GM12878 (cell line): ENCODE data around the gene PRRT3. TPM values are rescaled to one million over a fixed set of nuclear protein-coding genes. Genes with fewer than 3 reads are reported as not detected.
A peak's percentile ranks its signal among the peaks of the same experiment; 100 is the strongest.

ENCODE experiments used
- BCL11A ChIP-seq: IDR thresholded peaks from 2 replicates; pipeline ENCODE4 v1.6.1; 2011; ENCODE audit warnings: low read depth, low read length
- CHD4 ChIP-seq: fragments of 200-600 bp; sonication (generic); IDR thresholded peaks from 2 replicates; pipeline ENCODE4 v1.6.1; 2016; ENCODE audit warnings: mild to moderate bottlenecking
- EGR1 ChIP-seq, 2 experiments: IDR thresholded peaks; 1 replicate in 1 of 2; 2 replicates in 1 of 2; pipeline ENCODE4 v1.6.1; 2011 to 2012; ENCODE audit warnings: low read depth in 2 of 2, low read length in 2 of 2, borderline replicate concordance in 1 of 2, mild to moderate bottlenecking in 1 of 2, moderate library complexity in 1 of 2
- HCFC1 ChIP-seq: fragments of 150-350 bp; IDR thresholded peaks from 2 replicates; pipeline ENCODE4 v1.6.1; 2014; ENCODE audit warnings: low read length
- IKZF2 ChIP-seq, 2 experiments: fragments of 450-650 bp; IDR thresholded peaks; 2 replicates each; pipeline ENCODE4 v1.6.1; 2017; ENCODE audit warnings: mild to moderate bottlenecking in 2 of 2, moderate library complexity in 2 of 2
- IRF4 ChIP-seq: IDR thresholded peaks from 2 replicates; pipeline ENCODE4 v1.6.1; 2011; ENCODE audit warnings: low read depth, low read length
- MTA2 ChIP-seq: fragments of 450-650 bp; IDR thresholded peaks from 2 replicates; pipeline ENCODE4 v1.6.1; 2016; ENCODE audit warnings: low read depth, mild to moderate bottlenecking, moderate library complexity
- NR2C1 ChIP-seq: fragments of 450-650 bp; IDR thresholded peaks from 2 replicates; pipeline ENCODE4 v1.6.1; 2017; ENCODE audit warnings: antibody characterized with exemption, mild to moderate bottlenecking, moderate library complexity
- RELA ChIP-seq: fragments of 450-650 bp; IDR thresholded peaks from 2 replicates; pipeline ENCODE4 v1.8.0; 2014; ENCODE audit warnings: borderline replicate concordance; ENCODE audit not compliant: partially characterized antibody
- RELB ChIP-seq: fragments of 450-650 bp; IDR thresholded peaks from 2 replicates; pipeline ENCODE4 v1.6.1; 2017; ENCODE audit warnings: low read depth, mild to moderate bottlenecking, moderate library complexity
- SPI1 ChIP-seq: IDR thresholded peaks from 2 replicates; pipeline ENCODE4 v1.6.1; 2011; ENCODE audit warnings: low read depth, mild to moderate bottlenecking, low read length, moderate library complexity, borderline replicate concordance; ENCODE audit not compliant: insufficient read depth
- ZBTB11 ChIP-seq: fragments of 450-650 bp; formaldehyde crosslinking; IDR thresholded peaks from 2 replicates; pipeline ENCODE4 v1.5.0; 2022; ENCODE audit warnings: mild to moderate bottlenecking, missing genetic modification characterization
- ZBTB4 ChIP-seq: fragments of 450-650 bp; formaldehyde crosslinking; IDR thresholded peaks from 2 replicates; pipeline ENCODE4 v1.4.0; 2022; ENCODE audit warnings: mild to moderate bottlenecking, moderate library complexity
- polyA plus RNA-seq, 11 experiments: library from polyadenylated mRNA; depleted of rRNA in 4 of 11; unstranded in 6 of 11; stranded (reverse) in 5 of 11; fragments of >200 nt; fragmentation: Nextera tagmentation in 4 of 11; fragmentation: Illumina TruSeq in 1 of 11; extraction: Ambion mirVana in 4 of 11; extraction: Trizol in 1 of 11; gene quantifications; 1 replicate in 1 of 11; 2 replicates in 10 of 11; pipeline versions ENCODE4 v1.2.1 to v1.2.3, GENCODE V29; 2011 to 2016; ENCODE audit warnings: inconsistent platforms in 2 of 11, missing spikeins in 2 of 11, low read depth in 1 of 11
- total RNA-seq, 4 experiments: library from RNA; depleted of rRNA in 3 of 4; stranded (reverse); fragments of >200 nt in 3 of 4; fragmentation: Illumina TruSeq in 1 of 4; extraction: Trizol in 1 of 4; gene quantifications; 2 replicates each; pipeline versions ENCODE4 v1.2.1 to v1.2.3, GENCODE V29; 2013 to 2021
- TF ChIP-seq, protein P1 (sequence below): fragments of 150-350 bp; IDR thresholded peaks from 2 replicates; pipeline ENCODE4 v1.6.1; 2016; ENCODE audit warnings: low read depth, low read length
- TF ChIP-seq, protein P2 (sequence below): fragments of 450-650 bp; IDR thresholded peaks from 2 replicates; pipeline ENCODE4 v1.6.1; 2016; ENCODE audit warnings: mild to moderate bottlenecking

Gene PRRT3
- total and polyA plus RNA-seq, 10 of the 15 experiments (the other 5 are each of a cell fraction or from before 2014, with no cell fraction given): 0.53 to 18.0 (median 7.1) TPM

GRCh38 chr3:9909221-9910013 lies 42.8 kb downstream of the PRRT3 start (continued):
- TF ChIP-seq MTA2 (0 out of 2 replicates have a peak, but pooled peaks have one; percentile 17), HCFC1 (no peak), IKZF2 (IDR thresholded peaks at IDR 0.05) (0 out of 4 replicates have a peak, but pooled peaks of 1 of the 2 experiments have one; percentile 10), CHD4 (no peak), EGR1 (IDR thresholded peaks at IDR 0.05; ENCODE audit: borderline replicate concordance in 1 of 2, low read depth in 2 of 2, low read length in 2 of 2) (no peak), BCL11A (no peak), SPI1 (peak; percentile 37; the same call in 1 of the 2 replicates), NR2C1 (no peak), RELA (peak; percentile 38), IRF4 (no peak), RELB (no peak), ZBTB4 (CRISPR knock-in tag) (no peak), ZBTB11 (CRISPR knock-in tag) (no peak)
- TF ChIP-seq, protein P1, sequence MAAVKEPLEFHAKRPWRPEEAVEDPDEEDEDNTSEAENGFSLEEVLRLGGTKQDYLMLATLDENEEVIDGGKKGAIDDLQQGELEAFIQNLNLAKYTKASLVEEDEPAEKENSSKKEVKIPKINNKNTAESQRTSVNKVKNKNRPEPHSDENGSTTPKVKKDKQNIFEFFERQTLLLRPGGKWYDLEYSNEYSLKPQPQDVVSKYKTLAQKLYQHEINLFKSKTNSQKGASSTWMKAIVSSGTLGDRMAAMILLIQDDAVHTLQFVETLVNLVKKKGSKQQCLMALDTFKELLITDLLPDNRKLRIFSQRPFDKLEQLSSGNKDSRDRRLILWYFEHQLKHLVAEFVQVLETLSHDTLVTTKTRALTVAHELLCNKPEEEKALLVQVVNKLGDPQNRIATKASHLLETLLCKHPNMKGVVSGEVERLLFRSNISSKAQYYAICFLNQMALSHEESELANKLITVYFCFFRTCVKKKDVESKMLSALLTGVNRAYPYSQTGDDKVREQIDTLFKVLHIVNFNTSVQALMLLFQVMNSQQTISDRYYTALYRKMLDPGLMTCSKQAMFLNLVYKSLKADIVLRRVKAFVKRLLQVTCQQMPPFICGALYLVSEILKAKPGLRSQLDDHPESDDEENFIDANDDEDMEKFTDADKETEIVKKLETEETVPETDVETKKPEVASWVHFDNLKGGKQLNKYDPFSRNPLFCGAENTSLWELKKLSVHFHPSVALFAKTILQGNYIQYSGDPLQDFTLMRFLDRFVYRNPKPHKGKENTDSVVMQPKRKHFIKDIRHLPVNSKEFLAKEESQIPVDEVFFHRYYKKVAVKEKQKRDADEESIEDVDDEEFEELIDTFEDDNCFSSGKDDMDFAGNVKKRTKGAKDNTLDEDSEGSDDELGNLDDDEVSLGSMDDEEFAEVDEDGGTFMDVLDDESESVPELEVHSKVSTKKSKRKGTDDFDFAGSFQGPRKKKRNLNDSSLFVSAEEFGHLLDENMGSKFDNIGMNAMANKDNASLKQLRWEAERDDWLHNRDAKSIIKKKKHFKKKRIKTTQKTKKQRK: no peak
- TF ChIP-seq, protein P2, sequence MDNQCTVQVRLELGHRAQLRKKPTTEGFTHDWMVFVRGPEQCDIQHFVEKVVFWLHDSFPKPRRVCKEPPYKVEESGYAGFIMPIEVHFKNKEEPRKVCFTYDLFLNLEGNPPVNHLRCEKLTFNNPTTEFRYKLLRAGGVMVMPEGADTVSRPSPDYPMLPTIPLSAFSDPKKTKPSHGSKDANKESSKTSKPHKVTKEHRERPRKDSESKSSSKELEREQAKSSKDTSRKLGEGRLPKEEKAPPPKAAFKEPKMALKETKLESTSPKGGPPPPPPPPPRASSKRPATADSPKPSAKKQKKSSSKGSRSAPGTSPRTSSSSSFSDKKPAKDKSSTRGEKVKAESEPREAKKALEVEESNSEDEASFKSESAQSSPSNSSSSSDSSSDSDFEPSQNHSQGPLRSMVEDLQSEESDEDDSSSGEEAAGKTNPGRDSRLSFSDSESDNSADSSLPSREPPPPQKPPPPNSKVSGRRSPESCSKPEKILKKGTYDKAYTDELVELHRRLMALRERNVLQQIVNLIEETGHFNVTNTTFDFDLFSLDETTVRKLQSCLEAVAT: peak; percentile 95
